ENCODE measurements around the gene CD40.

- TF ChIP-seq, protein P1, sequence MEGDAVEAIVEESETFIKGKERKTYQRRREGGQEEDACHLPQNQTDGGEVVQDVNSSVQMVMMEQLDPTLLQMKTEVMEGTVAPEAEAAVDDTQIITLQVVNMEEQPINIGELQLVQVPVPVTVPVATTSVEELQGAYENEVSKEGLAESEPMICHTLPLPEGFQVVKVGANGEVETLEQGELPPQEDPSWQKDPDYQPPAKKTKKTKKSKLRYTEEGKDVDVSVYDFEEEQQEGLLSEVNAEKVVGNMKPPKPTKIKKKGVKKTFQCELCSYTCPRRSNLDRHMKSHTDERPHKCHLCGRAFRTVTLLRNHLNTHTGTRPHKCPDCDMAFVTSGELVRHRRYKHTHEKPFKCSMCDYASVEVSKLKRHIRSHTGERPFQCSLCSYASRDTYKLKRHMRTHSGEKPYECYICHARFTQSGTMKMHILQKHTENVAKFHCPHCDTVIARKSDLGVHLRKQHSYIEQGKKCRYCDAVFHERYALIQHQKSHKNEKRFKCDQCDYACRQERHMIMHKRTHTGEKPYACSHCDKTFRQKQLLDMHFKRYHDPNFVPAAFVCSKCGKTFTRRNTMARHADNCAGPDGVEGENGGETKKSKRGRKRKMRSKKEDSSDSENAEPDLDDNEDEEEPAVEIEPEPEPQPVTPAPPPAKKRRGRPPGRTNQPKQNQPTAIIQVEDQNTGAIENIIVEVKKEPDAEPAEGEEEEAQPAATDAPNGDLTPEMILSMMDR (conservative IDR thresholded peaks at IDR 0.05; ENCODE audit: low read length), result no peak
- TF ChIP-seq EZH2phosphoT487 (IDR thresholded peaks at IDR 0.05; ENCODE audit: borderline replicate concordance), result no peak
Observed at GRCh38 chr20:46159101-46159897, 41.2 kb downstream of the CD40 start.
